Measurements from ENCODE around the gene MBNL1.
A peak's percentile ranks its signal among the peaks of the same experiment; 100 is the strongest.

The MBNL1 gene

GRCh38 chr3:152267831-152268554 is 736 bp upstream of the MBNL1 start:
- ChIA-PET POLR2A (interaction anchor here (0.6 to 1.7 kb wide), 9 partner anchors 9 to 1515 kb away, joined by 3 to 6 read pairs (median 4); no protein-coding TSS in a partner anchor), CTCF (interaction anchor here (0.6 kb wide), 1 partner anchor 175 kb away, joined by 3 read pairs; no protein-coding TSS in a partner anchor)
- TF ChIP-seq ATF2 (tag by site-specific recombination; IDR thresholded peaks at IDR 0.05; ENCODE audit: low read depth) (no peak), ZBTB44 (tag by site-specific recombination; IDR thresholded peaks at IDR 0.05) (0 out of 2 replicates have a peak, but pooled peaks have one; percentile 44)
- H3K27ac ChIP-seq (ENCODE audit: extremely low read depth, low read depth, low read length): peak overlapping the region; percentile 97
- no peaks in the 10 kb centered on the region for H3K36me3 ChIP-seq (ENCODE audit: control insufficient read depth in 2 of 2, insufficient read depth in 1 of 2, low read length in 2 of 2)
- H3K9me3 ChIP-seq (ENCODE audit: control insufficient read depth, insufficient read depth, low read depth, low read length): no peaks in the 10 kb centered on the region
- H3K4me3 ChIP-seq (ENCODE audit: low read depth, low read length): peak overlapping the region; percentile 93
- H3K4me1 ChIP-seq (ENCODE audit: control insufficient read depth, insufficient read depth, low read length): no peaks in the 10 kb centered on the region

GRCh38 chr3:152269056-152269830 is 514 bp downstream of the MBNL1 start:
- H3K36me3 ChIP-seq (ENCODE audit: control insufficient read depth in 2 of 2, insufficient read depth in 1 of 2, low read length in 2 of 2): no peaks in the 10 kb centered on the region
- POLR2A ChIA-PET: interaction anchor here (0.7 to 1.7 kb wide), 9 partner anchors 8 to 174 kb away, joined by 3 to 6 read pairs (median 4); no protein-coding TSS in a partner anchor
- CTCF ChIA-PET: interaction anchor here (0.5 kb wide), 1 partner anchor 63 kb away, joined by 3 read pairs; no protein-coding TSS in a partner anchor
- peak overlapping the region; percentile 97 for H3K27ac ChIP-seq (ENCODE audit: extremely low read depth, low read depth, low read length)
- H3K4me3 ChIP-seq (ENCODE audit: low read depth, low read length): peak overlapping the region; percentile 93
- H3K4me1 ChIP-seq (ENCODE audit: control insufficient read depth, insufficient read depth, low read length): no peaks in the 10 kb centered on the region
- H3K9me3 ChIP-seq (ENCODE audit: control insufficient read depth, insufficient read depth, low read depth, low read length): no peaks in the 10 kb centered on the region
- TF ChIP-seq KLF1 (tag by site-specific recombination; IDR thresholded peaks at IDR 0.05) (no peak), ZNF837 (tag by site-specific recombination; IDR thresholded peaks at IDR 0.05) (no peak), ZBTB26 (tag by site-specific recombination; optimal IDR thresholded peaks at IDR 0.05) (peak; percentile 88), ZNF548 (tag by site-specific recombination; IDR thresholded peaks at IDR 0.05) (no peak), ZBTB20 (tag by site-specific recombination; IDR thresholded peaks at IDR 0.05) (peak; percentile 89), ZNF529 (tag by site-specific recombination; IDR thresholded peaks at IDR 0.05; ENCODE audit: insufficient replicate concordance) (no peak), INSM2 (tag by site-specific recombination; IDR thresholded peaks at IDR 0.05) (0 out of 2 replicates have a peak, but pooled peaks have one; percentile 14), ZNF600 (tag by site-specific recombination; IDR thresholded peaks at IDR 0.05) (peak; percentile 73), ZNF692 (tag by site-specific recombination; IDR thresholded peaks at IDR 0.05) (peak; percentile 43; the same call in 1 of the 2 replicates), KLF7 (tag by site-specific recombination; IDR thresholded peaks at IDR 0.05; ENCODE audit: borderline replicate concordance) (no peak), ZNF654 (tag by site-specific recombination; IDR thresholded peaks at IDR 0.05; ENCODE audit: low read depth) (no peak), PRDM10 (tag by site-specific recombination; IDR thresholded peaks at IDR 0.05) (0 out of 2 replicates have a peak, but pooled peaks have one; percentile 19), IKZF3 (tag by site-specific recombination; IDR thresholded peaks at IDR 0.05) (peak; percentile 91)

Data from HEK293 (cell line).